ENCODE measurements around the gene KRT16. TPM values are rescaled to one million over a fixed set of nuclear protein-coding genes. Genes with fewer than 3 reads are reported as not detected.
"Not testable (repeated sequence)": the region's sequence is repeated elsewhere in the genome, so short reads cannot be mapped to it uniquely, and the experiment has no call there.

The KRT16 gene
- total RNA-seq, 1 experiment from 2014 or later, result not detected

GRCh38 chr17:41580244-41580575, 32.4 kb downstream of the KRT16 start:
- no peaks in the 10 kb centered on the region for H3K36me3 ChIP-seq (ENCODE audit: insufficient read depth, low read length)
- no peaks in the 10 kb centered on the region for H3K4me1 ChIP-seq (ENCODE audit: low read length)
- H3K4me2 ChIP-seq (ENCODE audit: low read depth, low read length, poor library complexity, severe bottlenecking), result no peak overlapping the region
- no peak overlapping the region for H3K4me3 ChIP-seq (ENCODE audit: low read length)
- H3K9ac ChIP-seq (ENCODE audit: low read length), result no peak overlapping the region
- no peak overlapping the region for H2AFZ ChIP-seq (ENCODE audit: low read length)
- H3K27ac ChIP-seq (ENCODE audit: low read length), result no peak overlapping the region
- H3K9me3 ChIP-seq (ENCODE audit: low read length), result no peaks in the 10 kb centered on the region
- H4K20me1 ChIP-seq (ENCODE audit: insufficient read depth, low read depth, low read length), result no peaks in the 10 kb centered on the region
- H3K9me2 ChIP-seq (replicated peaks; ENCODE audit: insufficient read depth, low read length), result no peaks in the 10 kb centered on the region
- DNase-seq, result no peak
- H3K27me3 ChIP-seq (ENCODE audit: low read length), result no peaks in the 10 kb centered on the region
- no peaks in the 10 kb centered on the region for H3K79me2 ChIP-seq (ENCODE audit: low read length)

GRCh38 chr17:41579484-41580243, 32.9 kb downstream of the KRT16 start:
- H3K9me3 ChIP-seq (ENCODE audit: low read length), result no peaks in the 10 kb centered on the region
- H3K4me3 ChIP-seq (ENCODE audit: low read length), result no peak overlapping the region
- DNase-seq, result peak; percentile 92
- H3K4me1 ChIP-seq (ENCODE audit: low read length), result no peaks in the 10 kb centered on the region
- peak overlapping the region; percentile 43; the same call in 1 of the 2 replicates for H2AFZ ChIP-seq (ENCODE audit: low read length)
- no peaks in the 10 kb centered on the region for H3K27me3 ChIP-seq (ENCODE audit: low read length)
- no peak overlapping the region for H3K27ac ChIP-seq (ENCODE audit: low read length)
- H3K36me3 ChIP-seq (ENCODE audit: insufficient read depth, low read length), result no peaks in the 10 kb centered on the region
- no peaks in the 10 kb centered on the region for H4K20me1 ChIP-seq (ENCODE audit: insufficient read depth, low read depth, low read length)
- H3K4me2 ChIP-seq (ENCODE audit: low read depth, low read length, poor library complexity, severe bottlenecking), result no peak overlapping the region
- no peaks in the 10 kb centered on the region for H3K79me2 ChIP-seq (ENCODE audit: low read length)
- no peaks in the 10 kb centered on the region for H3K9me2 ChIP-seq (replicated peaks; ENCODE audit: insufficient read depth, low read length)
- no peak overlapping the region for H3K9ac ChIP-seq (ENCODE audit: low read length)

GRCh38 chr17:41578971-41579370, 33.6 kb downstream of the KRT16 start:
- Histone ChIP-seq H3K27ac (ENCODE audit: low read length) (no peak overlapping the region), H3K27me3 (ENCODE audit: low read length) (no peaks in the 10 kb centered on the region), H4K20me1 (ENCODE audit: insufficient read depth, low read depth, low read length) (no peaks in the 10 kb centered on the region), H3K4me2 (ENCODE audit: low read depth, low read length, poor library complexity, severe bottlenecking) (no peak overlapping the region), H3K36me3 (ENCODE audit: insufficient read depth, low read length) (no peaks in the 10 kb centered on the region), H3K9me3 (ENCODE audit: low read length) (no peaks in the 10 kb centered on the region), H3K4me1 (ENCODE audit: low read length) (no peaks in the 10 kb centered on the region), H3K9ac (ENCODE audit: low read length) (no peak overlapping the region), H2AFZ (ENCODE audit: low read length) (no peak overlapping the region), H3K79me2 (ENCODE audit: low read length) (no peaks in the 10 kb centered on the region), H3K4me3 (ENCODE audit: low read length) (no peak overlapping the region), H3K9me2 (replicated peaks; ENCODE audit: insufficient read depth, low read length) (no peaks in the 10 kb centered on the region)
- no peak for DNase-seq

GRCh38 chr17:41578538-41578937, 34.0 kb downstream of the KRT16 start:
- Histone ChIP-seq H3K4me1 (ENCODE audit: low read length) (no peaks in the 10 kb centered on the region), H3K36me3 (ENCODE audit: insufficient read depth, low read length) (no peaks in the 10 kb centered on the region), H3K27ac (ENCODE audit: low read length) (no peak overlapping the region), H3K27me3 (ENCODE audit: low read length) (no peaks in the 10 kb centered on the region), H4K20me1 (ENCODE audit: insufficient read depth, low read depth, low read length) (no peaks in the 10 kb centered on the region), H2AFZ (ENCODE audit: low read length) (no peak overlapping the region), H3K9me3 (ENCODE audit: low read length) (no peaks in the 10 kb centered on the region), H3K79me2 (ENCODE audit: low read length) (no peaks in the 10 kb centered on the region), H3K4me2 (ENCODE audit: low read depth, low read length, poor library complexity, severe bottlenecking) (no peak overlapping the region), H3K9ac (ENCODE audit: low read length) (no peak overlapping the region), H3K9me2 (replicated peaks; ENCODE audit: insufficient read depth, low read length) (no peaks in the 10 kb centered on the region), H3K4me3 (ENCODE audit: low read length) (no peak overlapping the region)
- no peak for DNase-seq

GRCh38 chr17:41576740-41577139, 35.8 kb downstream of the KRT16 start:
- not testable (repeated sequence) for H3K4me1 ChIP-seq (ENCODE audit: low read length); H3K27me3 ChIP-seq (ENCODE audit: low read length); DNase-seq; H3K4me2 ChIP-seq (ENCODE audit: low read depth, low read length, poor library complexity, severe bottlenecking); H3K79me2 ChIP-seq (ENCODE audit: low read length); H3K4me3 ChIP-seq (ENCODE audit: low read length); H3K9me2 ChIP-seq (replicated peaks; ENCODE audit: insufficient read depth, low read length); H3K27ac ChIP-seq (ENCODE audit: low read length); H3K36me3 ChIP-seq (ENCODE audit: insufficient read depth, low read length); H3K9me3 ChIP-seq (ENCODE audit: low read length); H4K20me1 ChIP-seq (ENCODE audit: insufficient read depth, low read depth, low read length); H2AFZ ChIP-seq (ENCODE audit: low read length); H3K9ac ChIP-seq (ENCODE audit: low read length)

GRCh38 chr17:41575336-41575735, 37.2 kb downstream of the KRT16 start:
- Histone ChIP-seq H3K36me3 (ENCODE audit: insufficient read depth, low read length) (no peaks in the 10 kb centered on the region), H3K79me2 (ENCODE audit: low read length) (no peaks in the 10 kb centered on the region), H3K4me3 (ENCODE audit: low read length) (no peak overlapping the region), H2AFZ (ENCODE audit: low read length) (no peak overlapping the region), H3K4me1 (ENCODE audit: low read length) (no peaks in the 10 kb centered on the region), H3K9me2 (replicated peaks; ENCODE audit: insufficient read depth, low read length) (no peaks in the 10 kb centered on the region), H3K4me2 (ENCODE audit: low read depth, low read length, poor library complexity, severe bottlenecking) (no peak overlapping the region), H3K9me3 (ENCODE audit: low read length) (no peaks in the 10 kb centered on the region), H3K9ac (ENCODE audit: low read length) (no peak overlapping the region), H3K27me3 (ENCODE audit: low read length) (no peaks in the 10 kb centered on the region), H4K20me1 (ENCODE audit: insufficient read depth, low read depth, low read length) (no peaks in the 10 kb centered on the region), H3K27ac (ENCODE audit: low read length) (no peak overlapping the region)
- DNase-seq, result no peak

GRCh38 chr17:41571561-41572434, 40.8 kb downstream of the KRT16 start, which contains the start of gene KRT9:
KRT9 (minus strand) TSS chr17:41572059; CDS start chr17:41571992, 67 bp downstream.
- DNase-seq, result no peak
- H3K27me3 ChIP-seq (ENCODE audit: low read length), result no peaks in the 10 kb centered on the region

GRCh38 chr17:41567317-41567716, 45.2 kb downstream of the KRT16 start:
- no peaks in the 10 kb centered on the region for H3K79me2 ChIP-seq (ENCODE audit: low read length)
- no peaks in the 10 kb centered on the region for H3K36me3 ChIP-seq (ENCODE audit: insufficient read depth, low read length)
- no peaks in the 10 kb centered on the region for H3K27me3 ChIP-seq (ENCODE audit: low read length)
- H3K27ac ChIP-seq (ENCODE audit: low read length), result no peak overlapping the region
- no peaks in the 10 kb centered on the region for H3K4me1 ChIP-seq (ENCODE audit: low read length)
- H3K9me2 ChIP-seq (replicated peaks; ENCODE audit: insufficient read depth, low read length), result no peaks in the 10 kb centered on the region
- no peak overlapping the region for H3K9ac ChIP-seq (ENCODE audit: low read length)
- no peak overlapping the region; the same call in 1 of the 2 replicates for H2AFZ ChIP-seq (ENCODE audit: low read length)
- peak; percentile 64 for DNase-seq
- no peaks in the 10 kb centered on the region for H3K9me3 ChIP-seq (ENCODE audit: low read length)
- no peak overlapping the region for H3K4me2 ChIP-seq (ENCODE audit: low read depth, low read length, poor library complexity, severe bottlenecking)
- no peak overlapping the region for H3K4me3 ChIP-seq (ENCODE audit: low read length)
- H4K20me1 ChIP-seq (ENCODE audit: insufficient read depth, low read depth, low read length), result no peaks in the 10 kb centered on the region

More at GRCh38 chr17:41571561-41572434, 40.8 kb downstream of the KRT16 start, which contains the start of gene KRT9:
- Histone ChIP-seq H4K20me1 (ENCODE audit: insufficient read depth, low read depth, low read length) (no peaks in the 10 kb centered on the region), H3K4me2 (ENCODE audit: low read depth, low read length, poor library complexity, severe bottlenecking) (no peak within 1 kb of the TSS), H3K4me1 (ENCODE audit: low read length) (no peaks in the 10 kb centered on the region), H3K9me3 (ENCODE audit: low read length) (no peaks in the 10 kb centered on the region), H3K4me3 (ENCODE audit: low read length) (no peak within 1 kb of the TSS), H3K9me2 (replicated peaks; ENCODE audit: insufficient read depth, low read length) (no peaks in the 10 kb centered on the region), H2AFZ (ENCODE audit: low read length) (no peak within 1 kb of the TSS), H3K36me3 (ENCODE audit: insufficient read depth, low read length) (no peaks in the 10 kb centered on the region), H3K27ac (ENCODE audit: low read length) (no peak within 1 kb of the TSS), H3K79me2 (ENCODE audit: low read length) (no peaks in the 10 kb centered on the region), H3K9ac (ENCODE audit: low read length) (no peak within 1 kb of the TSS)
